GM21619 (cell line): ENCODE measurements around the gene CABLES1.

ENCODE experiments used
- ATAC-seq: cut with Tn5 transposase; IDR thresholded peaks from one replicate; pipeline ENCODE4 v1.9.1; 2021; ENCODE audit not compliant: unreplicated experiment

Gene CABLES1

DNA sequence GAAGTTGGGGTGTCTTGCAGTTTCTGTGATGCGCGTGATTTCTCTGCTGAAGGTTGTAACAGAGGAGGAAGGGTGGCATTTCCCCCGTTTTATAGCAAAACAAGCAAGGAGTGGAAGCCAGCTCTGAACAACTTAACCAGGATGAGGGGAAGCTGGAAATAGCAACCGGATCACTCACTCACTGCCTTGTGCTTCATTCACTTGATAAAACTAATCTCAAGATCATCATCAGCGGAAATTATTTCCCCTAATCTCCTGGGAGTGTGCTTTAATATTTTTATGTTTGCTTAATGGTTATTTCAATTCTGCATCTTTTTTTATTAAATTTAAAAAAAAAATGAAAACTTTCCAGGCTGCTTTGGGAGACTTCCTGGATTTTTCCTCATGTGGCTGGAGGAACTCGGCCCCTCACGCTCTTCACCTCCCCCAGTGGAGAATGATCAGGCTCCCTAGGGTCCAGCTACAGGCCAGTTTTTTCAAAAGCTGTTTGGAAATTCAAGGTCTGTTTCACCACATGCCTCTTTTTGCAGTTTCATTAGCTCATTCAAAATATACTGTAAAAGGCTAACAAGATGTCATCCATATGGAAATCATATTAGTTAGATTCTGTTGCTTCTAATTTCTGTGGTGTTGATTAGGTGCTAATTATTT lies 31.7 kb downstream of the CABLES1 start:
- ATAC-seq = no peak

DNA sequence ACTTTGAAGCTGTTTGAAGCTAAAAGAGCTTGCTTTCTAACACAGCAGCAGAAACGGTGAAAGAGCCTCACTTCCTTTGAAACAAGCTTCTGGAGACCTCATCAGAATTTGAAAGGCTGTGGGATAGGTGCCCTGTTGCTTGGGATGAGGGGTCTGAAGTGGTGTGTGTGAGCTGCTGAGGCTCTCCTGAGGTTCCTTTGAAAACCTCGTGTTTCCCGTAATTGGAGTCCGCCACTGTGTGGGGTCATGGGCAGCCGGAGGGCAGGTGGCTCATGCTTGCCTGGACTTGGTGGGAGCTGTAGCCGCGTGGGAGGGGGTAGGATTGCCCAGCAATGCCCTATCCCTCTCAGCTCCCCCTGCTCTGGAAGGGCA lies 34.4 kb downstream of the CABLES1 start:
- no peak for ATAC-seq

DNA sequence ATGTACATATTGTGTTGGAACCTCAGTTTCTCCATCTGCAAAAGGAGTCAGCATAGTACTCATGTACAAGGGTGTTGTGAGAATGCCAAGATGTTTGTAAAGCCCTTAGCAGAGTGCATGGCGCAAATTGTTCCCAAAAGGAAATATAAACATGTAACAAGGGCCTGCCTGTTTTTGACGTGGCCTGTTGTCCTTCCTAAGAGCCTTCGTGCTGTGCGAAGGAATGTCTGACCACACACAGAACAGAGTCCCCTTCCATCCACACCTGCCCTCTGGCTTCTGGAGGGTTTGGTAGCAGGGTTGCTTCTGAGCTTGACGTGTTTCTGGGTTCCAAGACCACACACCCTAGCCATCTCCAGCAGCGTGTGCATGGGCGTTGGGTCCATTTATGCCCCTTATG lies 34.9 kb downstream of the CABLES1 start:
- no peak for ATAC-seq

DNA sequence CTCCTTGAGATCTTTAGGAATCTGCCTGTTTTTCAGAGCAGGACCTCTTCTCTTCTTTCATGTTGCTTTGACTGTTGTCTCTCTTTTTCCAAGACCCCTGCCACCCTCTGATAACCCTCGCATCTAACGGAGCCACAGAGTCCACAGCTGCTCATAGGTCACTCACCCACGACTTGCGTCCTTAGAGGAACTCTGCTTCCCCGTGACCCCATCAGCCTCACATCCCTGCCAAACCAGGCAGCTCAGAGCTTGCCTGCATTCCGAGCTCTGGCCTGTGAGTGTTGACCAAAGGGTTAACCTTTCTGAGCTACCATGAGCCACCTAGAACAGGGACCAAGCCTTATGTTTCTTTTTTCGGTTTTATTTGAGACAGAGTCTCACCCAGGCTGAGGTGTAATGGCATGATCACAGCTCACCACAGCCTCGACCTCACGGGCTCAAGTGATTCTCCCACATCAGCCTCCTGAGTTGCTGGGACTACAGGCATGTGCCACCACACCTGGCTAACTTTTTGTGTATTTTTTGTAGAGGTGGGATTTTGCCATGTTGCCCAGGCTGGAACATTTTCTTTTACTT lies 36.4 kb downstream of the CABLES1 start:
- ATAC-seq = no peak

DNA sequence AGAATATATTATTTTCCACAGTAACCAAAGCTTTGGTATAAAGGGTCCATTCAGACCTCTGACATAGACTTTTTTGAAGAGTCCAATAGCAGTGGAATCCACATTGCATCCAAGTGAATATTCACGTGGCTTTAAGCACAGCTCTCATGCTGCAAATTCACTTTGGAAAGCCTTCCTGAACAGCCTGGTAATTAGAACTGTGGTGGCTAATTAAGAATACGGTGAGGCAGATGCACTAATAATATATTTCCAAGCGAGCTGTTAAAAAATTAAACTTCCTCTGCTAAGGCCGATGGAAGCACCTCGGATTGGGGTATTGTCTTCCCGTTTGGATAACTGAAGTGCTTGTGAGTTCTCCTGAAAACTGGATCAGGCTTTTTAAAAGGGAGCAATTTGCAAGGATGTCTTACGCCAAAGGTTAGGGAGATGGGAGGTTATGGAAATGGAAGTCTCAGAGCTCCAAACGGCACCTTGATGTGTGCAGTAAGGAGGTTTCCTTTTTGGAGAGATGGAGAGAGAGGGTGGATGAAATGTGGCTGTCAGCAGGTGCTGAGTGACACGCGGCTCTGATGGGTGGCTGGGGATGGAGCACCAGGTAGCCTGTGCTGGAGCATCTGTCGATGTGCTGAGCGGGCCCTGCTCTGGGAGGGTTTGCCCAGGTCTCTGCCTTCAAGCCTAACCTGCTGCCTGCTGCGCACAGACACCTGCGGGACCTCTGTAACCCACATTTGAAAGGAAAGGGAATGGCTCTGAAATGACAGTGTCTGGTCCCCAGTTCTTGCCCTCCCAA lies 37.5 kb downstream of the CABLES1 start:
- ATAC-seq = no peak

DNA sequence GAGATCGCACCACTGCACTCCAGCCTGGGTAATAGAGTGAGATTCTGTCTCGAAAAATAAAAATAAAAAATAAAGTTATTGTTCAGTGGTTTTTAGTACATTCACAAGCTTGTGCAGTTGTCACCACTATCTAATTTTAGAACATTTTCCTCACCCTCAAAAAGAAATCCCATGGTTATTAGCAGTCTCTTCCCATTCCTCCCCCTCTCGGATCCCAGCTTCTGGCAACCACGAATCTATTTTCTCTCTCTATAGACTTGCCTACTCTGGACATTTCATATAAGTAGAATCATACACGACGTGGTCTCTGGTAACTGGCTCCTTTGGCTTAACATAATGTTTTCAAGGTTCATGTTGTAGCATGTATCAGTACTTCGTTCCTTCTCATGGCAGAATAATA lies 38.6 kb downstream of the CABLES1 start:
- ATAC-seq = no peak

DNA sequence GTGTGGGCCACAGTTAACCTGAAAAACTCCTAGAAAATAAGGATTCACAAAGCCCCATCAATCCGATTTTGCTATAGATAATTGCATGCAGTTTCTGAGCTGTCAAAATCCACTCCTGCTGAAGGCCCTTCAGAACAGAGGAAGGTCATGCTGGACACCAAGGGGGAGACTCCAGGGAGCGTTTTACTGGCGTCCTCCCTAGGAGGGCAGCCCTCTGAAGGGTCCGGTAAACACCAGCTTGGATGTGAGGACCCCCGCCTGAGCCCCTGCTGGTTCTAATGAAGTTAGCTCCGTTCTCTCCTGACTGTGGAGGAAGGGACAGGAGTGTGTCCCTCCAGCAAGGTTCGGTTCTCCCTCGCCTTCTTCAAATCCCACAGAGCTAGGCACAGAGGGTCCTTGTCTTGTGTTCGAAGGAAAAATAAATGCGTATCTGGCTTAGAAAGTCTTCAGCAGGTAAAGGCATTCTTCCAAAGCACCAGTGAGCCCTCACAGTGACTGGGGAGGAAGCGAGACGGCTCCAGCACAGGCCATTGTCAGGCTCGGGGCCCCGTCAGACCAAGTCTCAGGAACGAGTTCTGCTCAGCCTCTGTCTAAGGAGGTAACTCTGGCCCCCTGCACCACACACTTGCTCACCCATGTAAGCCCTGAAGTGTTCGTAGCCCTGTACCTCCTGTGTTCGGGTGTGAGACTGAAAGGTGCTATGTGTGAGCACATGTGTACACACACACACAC lies 41.6 kb downstream of the CABLES1 start:
- ATAC-seq = no peak

DNA sequence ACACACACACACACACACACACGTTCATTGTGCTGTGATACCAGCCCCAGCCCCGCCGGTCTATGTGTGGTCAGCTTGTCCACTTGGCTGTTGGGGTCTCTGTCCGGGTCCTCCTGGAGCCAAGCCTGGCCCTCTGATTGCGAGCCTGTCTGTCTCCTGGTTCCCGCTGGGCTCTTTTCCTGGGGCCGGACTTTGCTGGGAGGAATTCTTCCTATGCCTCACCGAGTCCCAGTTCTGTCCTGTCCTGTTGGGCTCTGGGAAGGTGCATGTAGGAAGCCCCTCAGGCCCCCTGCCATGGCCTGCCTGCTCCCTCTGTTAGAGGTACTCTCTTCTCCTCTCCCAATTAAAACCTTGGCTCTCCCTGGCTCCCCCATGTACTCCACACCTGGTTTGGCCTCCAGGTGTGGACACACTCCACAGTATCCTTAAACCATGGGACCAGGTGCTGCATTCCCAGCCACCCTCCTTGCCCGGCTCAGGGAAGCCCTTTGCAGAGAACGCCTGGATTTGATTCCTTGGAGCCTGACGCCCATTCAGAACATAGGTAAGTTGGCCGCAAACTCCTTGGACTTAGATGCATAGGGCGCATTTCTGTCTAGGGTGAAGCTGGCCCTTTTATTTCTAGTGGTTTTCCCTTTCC lies 42.3 kb downstream of the CABLES1 start:
- no peak for ATAC-seq

DNA sequence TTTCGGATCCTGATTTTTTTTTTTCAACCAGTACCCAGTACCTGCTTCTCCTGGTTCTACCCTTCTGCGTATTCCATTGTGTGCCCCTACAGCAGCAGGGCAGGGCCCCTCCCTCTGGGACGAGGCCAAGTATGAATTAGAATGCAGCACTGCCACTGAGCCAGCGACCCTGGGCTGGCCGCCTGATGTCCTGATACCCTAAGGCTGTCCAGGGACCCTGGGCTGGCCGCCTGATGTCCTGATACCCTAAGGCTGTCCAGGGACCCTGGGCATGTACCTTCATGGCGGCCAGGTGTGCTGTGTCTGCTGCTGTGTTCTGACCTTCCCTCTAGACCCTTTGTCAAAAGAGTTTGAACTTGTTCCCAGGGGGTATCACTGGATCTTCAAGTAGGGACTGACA lies 42.9 kb downstream of the CABLES1 start:
- no peak for ATAC-seq

DNA sequence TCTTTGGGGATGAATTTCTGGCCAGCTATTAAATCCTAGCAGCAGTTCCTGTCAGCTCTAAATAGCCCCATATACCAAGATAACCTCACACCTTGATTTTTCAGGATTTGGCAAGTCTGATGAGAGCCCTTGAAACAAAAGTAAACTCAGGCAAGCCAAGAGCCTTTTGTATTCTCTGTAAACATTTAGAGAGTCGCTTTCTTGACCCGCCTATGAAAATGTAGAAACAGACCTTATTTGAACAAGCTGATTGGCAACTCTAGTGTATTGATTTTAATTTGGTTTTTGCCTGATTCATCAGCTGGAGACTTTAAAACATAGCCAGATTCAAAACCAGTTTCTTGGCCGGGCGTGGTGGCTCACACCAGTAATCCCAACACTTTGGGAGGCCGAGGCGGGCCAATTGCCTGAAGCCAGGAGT lies 43.4 kb downstream of the CABLES1 start:
- no peak for ATAC-seq

DNA sequence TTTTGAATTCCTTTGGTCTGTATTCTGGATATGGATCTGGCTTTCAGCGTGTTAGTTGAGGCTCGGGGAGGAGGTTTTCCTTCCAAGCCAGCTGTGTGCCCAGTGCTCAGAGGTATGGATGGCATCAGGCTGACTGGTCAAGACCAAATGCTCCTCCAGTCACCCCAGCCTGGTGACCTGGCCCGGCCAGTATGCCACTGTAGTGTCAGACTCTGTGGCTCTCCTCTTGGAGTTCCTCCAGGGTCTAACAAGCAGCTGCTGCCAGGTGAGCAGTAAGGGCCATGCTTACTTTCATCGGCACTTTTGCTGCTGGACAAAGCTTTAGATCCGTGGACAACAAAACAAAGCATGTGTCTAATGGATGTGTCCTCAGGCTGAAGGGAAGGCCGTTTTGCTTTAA lies 44.1 kb downstream of the CABLES1 start:
- no peak for ATAC-seq

DNA sequence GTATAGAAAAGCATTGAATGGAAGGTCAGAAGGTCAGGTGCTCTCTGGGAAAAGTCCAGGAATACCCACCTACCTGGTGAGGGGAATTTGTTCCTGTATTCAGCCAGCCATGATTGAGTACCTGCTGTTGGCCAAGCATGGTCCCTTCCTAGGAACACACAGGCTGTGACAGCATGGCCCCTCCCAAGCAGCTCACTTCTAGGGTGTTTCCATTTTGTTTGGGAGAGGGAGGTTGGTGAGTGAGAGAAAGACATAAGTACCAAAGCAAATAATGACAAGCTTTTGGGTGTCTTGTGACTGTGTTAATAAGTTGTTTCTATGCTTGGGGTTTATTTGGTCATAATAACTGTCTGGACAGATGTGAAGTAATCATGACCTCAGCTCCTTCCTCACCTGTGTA lies 46.3 kb downstream of the CABLES1 start:
- no peak for ATAC-seq

DNA sequence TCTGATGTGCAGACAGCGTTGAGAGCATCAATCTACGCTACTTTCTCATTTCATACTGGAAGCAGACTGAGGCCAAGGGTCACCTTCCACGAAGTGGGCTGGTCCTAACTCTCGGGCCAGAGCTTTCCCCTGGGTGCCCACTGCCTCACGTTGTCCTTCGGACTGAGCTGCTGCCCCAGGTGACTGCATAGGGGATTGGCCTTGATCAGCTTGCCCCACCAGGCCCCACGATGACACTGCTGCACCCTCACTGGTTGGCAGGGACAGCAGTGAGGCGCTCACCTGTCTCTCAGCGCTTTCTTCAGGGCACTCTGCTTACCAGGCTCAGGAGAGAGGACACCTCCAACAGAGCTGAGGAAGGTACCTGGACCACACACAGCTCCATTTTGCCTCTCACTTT lies 47.3 kb downstream of the CABLES1 start:
- no peak for ATAC-seq

DNA sequence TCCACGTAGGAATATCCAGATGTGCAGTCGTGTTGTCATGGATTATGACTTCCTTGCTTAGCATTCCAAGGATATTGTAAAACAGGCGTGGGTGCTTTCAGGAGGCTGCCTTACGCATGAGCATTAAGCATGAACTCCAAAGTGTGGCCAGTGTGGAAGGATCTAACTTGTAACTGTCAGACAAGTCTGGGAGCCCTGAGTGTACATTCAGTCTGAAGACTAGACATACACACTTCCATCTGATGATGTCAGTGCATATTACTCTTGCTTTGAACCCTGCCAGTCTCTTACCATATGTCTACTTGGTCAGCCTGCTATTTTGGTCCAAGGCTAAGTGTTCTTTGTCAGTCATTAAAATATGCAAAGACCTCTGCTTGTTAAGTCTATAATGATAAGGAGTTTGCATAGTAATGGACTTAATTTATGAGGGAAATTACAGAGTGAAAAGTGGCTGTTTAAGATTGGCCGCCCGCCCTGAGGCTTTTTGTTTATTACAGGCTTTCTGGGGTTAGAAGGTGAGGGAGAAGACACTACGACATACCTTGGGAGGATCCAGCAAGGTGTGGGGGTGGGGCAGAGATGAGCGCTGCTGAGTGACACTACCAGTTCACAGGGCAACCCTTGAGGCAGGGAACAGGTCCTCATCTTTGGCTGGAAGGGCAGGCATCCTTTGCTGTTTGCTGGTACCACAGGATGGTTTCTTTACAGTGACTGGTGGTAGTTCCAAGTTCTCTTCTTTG lies 48.3 kb downstream of the CABLES1 start:
- no peak for ATAC-seq

DNA sequence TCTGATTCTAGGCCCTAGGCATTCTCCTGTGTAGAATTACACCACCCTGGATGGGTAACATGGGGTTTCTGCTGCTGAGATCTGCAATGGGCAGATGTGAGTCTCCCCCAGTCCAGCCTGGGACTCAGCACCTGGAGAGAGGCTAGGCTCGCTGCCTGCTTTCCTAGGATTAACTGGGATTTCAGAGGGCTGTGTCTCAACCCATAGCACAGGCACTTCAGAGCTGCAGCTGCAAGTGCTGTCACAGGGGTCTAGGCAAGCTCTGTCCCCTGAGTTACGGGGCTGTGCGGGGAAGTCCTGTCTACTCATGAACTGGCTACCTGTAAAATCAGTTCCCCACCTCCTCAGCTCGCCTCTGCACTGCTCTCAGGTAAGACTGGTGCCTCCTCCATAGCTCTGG lies 51.5 kb downstream of the CABLES1 start:
- no peak for ATAC-seq

DNA sequence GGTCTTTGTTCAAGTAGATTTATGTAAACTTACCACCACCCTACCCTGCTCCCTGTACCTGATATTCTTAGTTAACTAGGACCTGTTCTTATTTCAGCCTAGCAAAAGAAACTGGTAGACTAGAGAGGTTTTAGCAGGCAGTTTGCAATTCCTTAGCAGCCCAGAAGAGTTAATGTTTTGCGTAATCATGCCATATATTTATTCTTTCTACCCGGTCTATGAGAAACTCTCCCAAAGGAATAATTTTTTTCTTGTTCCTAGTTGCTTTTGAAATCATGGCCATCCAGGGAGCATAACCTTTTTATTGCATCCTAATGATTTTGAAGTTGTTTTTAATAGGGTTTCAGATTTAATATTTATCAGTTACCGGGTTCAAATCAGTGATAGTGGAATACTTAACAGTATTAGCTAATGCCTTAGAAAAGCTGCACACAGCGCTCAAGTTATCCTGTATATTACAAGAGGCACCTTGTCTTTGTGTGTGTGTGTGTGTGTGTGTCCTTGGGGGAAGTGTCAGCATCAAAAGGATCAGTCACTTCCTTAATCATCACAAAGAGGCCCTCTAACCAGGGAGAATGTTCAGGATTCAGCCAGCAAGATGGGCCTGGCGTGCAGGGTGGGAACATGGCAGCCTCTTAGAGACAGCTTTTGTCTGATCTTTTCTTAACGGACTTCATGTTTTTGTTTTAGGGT lies 52.9 kb downstream of the CABLES1 start:
- ATAC-seq = no peak

DNA sequence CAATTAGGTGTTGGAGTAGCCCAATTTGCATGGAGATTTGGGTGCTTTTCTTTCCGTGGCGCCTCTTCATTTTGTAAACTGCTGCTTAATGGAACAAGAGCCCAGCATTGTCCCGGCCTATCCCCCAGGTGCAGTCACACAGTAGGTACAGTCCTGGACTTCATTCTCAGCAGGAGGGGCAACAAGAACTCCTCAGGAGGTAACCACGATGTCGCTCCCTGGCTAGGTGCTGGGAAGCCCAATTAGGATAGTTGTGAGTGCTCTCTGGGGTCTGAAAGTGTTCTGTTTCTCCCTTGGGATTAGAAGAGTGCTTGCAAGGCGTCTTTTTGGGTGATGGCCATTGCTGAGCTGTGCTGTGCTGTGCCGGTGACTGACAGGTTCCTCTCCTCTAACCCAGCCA lies 53.8 kb downstream of the CABLES1 start:
- no peak for ATAC-seq

DNA sequence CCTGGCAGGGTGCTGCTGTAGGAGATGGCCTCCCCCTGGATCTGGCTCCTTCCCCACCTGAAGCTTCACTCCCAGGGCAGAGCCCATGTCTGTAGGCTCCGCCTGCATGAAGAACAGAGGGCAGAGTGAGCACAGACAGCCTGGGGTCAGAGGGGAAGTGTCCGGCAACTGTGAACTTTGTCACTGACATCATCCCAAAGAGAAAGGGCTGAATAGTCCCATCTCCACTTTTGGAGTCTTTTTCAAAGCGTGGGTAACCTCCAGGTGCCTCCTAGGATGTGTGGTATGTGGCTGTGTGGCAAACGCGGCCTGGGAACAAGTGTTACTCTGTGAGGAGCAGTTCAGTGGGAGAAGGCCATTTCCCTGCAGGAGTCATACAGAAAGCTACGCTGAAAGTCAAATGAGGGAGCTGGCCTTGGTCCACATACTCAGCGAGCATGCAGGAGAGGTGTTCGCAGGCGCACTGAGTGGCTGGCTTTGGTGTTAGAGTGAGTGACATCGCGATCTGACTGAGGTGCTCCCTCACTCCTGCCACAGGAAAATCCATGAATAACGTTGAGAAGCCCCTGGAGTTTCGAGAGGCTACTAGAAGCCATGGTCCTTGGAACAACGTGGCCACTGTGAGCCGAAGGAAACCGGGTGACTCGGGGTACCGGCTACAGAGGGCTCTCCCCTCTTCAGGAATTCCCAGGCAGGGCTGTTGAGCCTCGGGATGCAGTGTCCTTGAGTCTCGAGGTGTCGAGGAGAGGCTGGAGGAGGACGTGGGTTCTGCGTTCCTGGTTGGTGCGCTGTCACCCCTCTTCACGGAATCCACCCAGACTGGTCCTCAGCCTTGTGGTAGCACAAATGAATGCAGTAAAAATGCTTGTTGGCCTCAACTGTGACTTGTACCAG lies 54.7 kb downstream of the CABLES1 start:
- no peak for ATAC-seq

DNA sequence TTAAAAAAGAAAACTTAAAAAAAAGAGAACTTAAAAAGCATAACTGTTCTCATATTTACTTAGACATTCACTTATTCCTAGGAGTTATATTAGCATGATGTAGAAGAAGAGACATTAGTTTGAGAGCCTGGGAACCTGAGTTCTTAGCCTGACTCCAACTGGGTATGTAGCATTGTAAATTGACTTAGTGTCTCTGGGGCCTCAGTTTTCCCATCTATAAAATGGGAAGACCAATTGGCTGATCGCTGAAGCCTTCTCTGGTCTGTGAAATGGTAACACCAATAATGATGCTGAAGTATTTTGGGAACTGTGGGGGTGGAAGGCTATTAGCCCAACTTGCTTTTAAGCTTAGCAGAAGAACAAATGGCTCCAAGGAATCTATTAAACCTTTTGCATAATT lies 55.9 kb downstream of the CABLES1 start:
- ATAC-seq = no peak
